Kidney tubule cell (primary cell): Measurements from ENCODE around the gene ATP6V0E1.
"Not testable (repeated sequence)": the region's sequence is repeated elsewhere in the genome, so short reads cannot be mapped to it uniquely, and the experiment has no call there.

Source experiments
- DNase-seq: peaks from one replicate; pipeline ENCODE4 v3.0.0-alpha.2; 2018; ENCODE audit warnings: low spot score

The ATP6V0E1 gene

DNA sequence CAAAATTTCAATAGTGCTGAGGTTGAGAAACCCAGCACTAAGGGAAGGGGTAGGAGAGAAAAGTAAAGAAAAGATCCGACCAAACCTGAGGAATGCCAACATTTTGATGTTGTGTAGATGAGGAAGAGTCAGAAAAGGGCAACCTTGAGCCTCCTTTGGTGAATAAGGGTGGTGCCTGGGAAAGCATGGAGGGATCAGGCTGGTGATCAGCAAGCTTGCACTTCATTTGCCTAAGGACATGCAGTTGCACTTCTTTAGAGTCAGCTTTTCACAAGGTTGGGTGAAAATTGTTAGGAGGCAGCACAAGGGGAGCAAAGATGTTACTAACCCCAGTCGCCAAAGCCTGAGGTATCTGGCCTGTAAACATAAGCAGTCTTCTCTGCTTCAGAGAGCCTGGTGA, 20.4 kb downstream of the ATP6V0E1 start:
- DNase-seq: no peak

DNA sequence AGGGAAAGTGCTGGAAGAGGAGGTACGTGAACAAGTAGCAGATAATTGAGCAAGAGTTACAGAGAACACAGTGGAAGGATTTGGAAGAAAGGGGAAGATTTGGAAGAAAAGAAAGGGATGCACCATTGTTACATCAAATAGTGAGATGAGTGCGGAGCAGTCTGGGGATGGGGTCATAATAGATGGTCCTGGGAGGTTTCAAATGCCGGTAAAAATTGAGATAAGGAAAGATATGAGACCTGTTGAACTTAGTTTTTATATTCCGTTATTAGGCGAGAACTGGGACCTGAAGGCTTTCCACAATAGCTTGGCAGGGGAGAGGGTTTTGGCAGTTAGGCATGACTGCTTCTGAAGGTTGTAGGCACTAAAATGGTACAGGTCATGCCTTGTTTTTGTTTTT, 20.9 kb downstream of the ATP6V0E1 start:
- DNase-seq: no peak

GRCh38 chr5:173010021-173010420, 26.4 kb downstream of the ATP6V0E1 start:
- peak; percentile 25 for DNase-seq

DNA sequence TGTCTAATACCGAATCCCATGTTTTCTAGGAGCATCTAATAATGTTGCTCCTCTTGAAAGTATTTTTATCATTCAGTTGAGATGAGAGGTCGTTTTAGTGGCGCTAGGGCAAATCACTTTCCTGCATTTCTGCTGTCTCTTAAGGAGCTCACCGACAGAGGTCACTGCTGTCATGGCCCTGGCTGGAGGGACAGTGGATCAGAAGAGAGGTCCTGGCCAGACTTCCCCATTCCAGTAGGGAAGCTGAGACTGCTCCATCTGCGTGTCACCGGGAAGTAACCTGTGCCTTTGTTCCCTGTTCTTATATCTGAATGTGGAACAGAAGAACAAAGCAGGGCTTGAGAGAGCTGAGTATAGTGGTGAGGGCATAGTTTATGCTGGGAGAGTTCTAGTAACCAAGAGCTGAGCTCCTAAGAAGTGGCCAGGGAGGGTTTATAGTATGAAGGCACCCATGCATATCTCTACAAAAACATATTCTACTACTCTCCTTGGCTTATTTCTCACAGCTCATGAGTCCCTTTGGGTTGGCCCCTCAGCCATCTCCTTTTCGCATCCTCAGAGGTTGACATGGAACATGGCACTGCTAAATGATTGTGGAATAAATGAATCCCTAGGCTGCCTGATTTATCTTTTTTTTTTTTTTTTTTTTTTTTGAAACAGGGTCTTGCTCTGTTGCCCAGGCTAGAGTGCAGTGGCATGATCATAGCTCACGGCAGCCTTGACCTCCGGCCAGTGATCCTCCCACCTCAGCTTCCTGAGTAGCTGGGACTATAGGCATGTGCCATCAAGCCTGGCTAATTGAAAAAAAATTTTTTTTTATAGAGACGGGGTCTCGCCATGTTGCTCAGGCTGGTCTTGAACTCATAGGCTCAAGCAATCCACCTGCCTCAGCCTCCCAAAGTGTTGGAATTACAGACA, 27.2 kb downstream of the ATP6V0E1 start:
- peak; percentile 79 for DNase-seq

- DNase-seq: no peak
These were observed 28.0 kb downstream of the ATP6V0E1 start for GRCh38 chr5:173011566-173011965.

- DNase-seq: no peak
These were observed 29.3 kb downstream of the ATP6V0E1 start for GRCh38 chr5:173012882-173013281.

- no peak for DNase-seq
These were observed 31.1 kb downstream of the ATP6V0E1 start for GRCh38 chr5:173014671-173015070.

DNA sequence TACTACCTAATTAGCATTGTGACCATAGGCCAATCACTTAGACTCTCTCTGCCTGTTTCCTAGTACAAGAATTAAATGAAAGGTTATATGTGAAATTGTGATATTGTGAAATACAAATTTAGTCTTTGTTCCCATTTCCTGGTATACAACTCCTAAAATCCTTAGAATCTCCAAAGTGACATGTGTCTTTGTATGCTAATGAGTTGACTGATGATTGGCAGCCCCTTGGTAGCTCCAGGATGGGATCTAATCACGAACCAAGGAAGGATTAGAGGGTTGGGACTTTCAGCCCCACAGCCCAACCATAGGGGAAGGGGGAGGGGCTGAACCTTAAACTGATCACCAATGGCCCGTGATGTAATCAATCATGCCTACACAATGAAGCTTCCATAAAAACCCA, 31.6 kb downstream of the ATP6V0E1 start:
- DNase-seq: no peak

- no peak for DNase-seq
These were observed 32.3 kb downstream of the ATP6V0E1 start for GRCh38 chr5:173015598-173016455.

DNA sequence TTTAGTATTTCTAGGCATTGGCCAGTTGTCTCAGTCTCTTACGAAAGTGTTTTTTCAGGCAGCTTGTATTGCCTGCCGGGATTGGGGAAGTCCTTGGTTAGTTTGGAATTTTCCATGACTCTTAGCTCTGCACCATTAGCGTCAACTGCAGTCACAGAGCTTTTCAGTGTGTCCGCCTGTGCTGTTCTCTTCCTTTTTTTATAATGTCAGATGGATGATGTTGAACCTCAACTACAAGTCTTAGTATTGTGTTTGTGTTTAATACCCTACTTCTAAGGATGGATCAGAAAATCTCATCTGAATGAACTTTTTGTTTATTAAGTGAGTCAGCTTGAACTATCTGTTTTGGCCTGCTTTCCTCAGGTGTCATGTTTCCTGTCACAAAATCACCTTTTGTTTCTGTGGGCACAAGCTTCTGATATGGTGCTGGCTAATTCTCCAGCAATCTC, 33.1 kb downstream of the ATP6V0E1 start:
- peak; percentile 65 for DNase-seq

DNA sequence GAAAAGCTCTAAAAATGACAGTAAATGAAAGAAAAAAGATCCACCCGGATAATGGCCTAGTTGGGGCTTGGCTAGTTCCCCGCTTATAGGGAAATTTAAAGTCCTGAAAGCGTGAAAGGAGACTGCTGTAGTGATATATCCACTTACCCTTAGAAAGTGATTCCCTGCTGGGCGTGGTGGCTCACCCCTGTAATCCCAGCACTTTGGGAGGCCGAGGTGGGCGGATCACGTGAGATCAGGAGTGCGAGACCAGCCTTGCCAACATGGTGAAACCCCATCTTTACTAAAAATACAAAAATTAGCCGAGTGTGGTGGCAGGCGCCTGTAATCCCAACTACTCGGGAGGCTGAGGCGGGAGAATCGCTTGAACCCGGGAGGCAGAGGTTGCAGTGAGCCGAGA, 33.5 kb downstream of the ATP6V0E1 start:
- not testable (repeated sequence) for DNase-seq

DNA sequence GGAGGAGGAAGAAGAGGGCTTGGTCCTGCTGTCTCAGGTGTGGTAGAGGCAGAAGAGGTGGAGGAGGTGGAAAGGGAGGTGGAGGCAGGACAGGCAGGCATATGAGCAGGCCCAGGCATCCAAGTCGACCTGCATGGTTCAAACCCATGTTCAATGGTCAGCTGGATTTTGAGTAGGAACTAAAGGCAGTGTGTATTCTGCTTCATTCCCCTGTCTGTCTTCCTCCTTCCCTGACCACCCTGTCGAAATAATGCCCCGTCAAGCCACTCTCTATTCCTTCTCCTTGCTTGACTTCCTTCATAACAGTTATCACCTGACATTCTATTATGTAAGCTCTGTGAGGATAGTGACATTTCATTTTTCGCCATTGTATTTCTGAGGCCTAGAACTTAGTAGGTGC, 34.8 kb downstream of the ATP6V0E1 start:
- no peak for DNase-seq

- no peak for DNase-seq
These were observed 36.6 kb downstream of the ATP6V0E1 start for GRCh38 chr5:173020154-173020581.

DNA sequence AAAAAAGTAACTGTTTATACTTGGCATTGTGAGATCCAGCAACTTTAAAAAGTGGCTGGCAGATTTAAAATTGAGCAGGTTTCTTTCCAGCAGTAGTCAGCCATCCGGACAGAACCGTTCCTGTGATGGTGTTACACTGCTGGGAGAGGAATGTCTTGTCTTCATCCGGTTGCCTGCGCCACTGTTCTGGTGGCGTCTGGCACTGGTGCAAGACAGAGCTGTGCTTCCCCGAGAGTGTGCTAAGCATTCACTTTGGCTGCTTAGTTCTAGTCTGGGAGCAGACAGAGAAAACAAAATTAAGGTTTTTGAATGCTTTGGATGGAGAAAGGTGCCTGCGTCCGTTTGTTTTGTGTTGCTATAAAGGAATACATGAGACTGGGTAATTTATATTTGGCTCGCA, 37.1 kb downstream of the ATP6V0E1 start:
- peak; percentile 37 for DNase-seq

DNA sequence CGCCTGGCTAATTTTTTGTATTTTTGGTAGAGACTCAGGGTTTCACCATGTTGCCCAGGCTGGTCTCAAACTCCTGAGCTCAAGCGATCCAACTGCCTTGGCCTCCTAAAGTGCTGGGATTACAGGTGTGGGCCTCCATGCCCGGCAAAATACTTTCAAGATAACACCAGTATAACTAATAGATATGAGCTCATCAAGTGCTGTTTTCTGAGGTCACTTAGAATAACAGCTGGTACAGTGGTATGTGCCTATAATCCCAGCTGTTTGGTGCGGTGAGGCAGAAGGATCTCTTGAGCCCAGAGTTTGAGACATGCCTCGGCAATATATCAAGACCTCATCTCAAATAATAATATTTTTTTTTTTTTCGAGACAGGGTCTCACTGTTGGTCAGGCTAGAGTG, 42.1 kb downstream of the ATP6V0E1 start:
- peak; percentile 11 for DNase-seq

- no peak for DNase-seq
These were observed 44.3 kb downstream of the ATP6V0E1 start for GRCh38 chr5:173027905-173028304.

GRCh38 chr5:173028811-173029327, 45.3 kb downstream of the ATP6V0E1 start:
- no peak for DNase-seq

DNA sequence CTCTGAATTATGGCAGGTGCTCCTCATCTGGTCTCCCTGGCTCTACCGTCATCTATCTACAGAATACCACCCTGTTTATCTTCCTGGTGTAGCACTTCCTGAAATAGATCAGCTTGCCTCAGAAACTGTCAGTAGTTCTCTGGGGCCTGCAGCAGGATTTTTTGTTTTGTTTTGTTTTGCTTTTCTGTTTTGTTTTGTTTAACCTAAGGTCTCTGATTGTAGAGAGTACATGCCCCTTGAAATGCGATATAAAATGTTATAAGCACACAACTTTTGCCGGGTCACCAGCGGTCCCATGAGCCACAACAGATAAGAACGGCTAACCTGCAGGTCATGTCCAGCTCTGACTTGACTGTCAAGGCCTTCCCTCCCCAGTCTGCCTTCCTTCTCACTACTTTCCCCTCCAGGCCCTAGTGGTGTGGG, 45.9 kb downstream of the ATP6V0E1 start:
- DNase-seq: no peak

GRCh38 chr5:173032096-173032495, 48.5 kb downstream of the ATP6V0E1 start:
- not testable (repeated sequence) for DNase-seq

- no peak for DNase-seq
These were observed 49.2 kb downstream of the ATP6V0E1 start for GRCh38 chr5:173032730-173033129.

GRCh38 chr5:173033923-173034322, 50.4 kb downstream of the ATP6V0E1 start:
- DNase-seq: no peak

DNA sequence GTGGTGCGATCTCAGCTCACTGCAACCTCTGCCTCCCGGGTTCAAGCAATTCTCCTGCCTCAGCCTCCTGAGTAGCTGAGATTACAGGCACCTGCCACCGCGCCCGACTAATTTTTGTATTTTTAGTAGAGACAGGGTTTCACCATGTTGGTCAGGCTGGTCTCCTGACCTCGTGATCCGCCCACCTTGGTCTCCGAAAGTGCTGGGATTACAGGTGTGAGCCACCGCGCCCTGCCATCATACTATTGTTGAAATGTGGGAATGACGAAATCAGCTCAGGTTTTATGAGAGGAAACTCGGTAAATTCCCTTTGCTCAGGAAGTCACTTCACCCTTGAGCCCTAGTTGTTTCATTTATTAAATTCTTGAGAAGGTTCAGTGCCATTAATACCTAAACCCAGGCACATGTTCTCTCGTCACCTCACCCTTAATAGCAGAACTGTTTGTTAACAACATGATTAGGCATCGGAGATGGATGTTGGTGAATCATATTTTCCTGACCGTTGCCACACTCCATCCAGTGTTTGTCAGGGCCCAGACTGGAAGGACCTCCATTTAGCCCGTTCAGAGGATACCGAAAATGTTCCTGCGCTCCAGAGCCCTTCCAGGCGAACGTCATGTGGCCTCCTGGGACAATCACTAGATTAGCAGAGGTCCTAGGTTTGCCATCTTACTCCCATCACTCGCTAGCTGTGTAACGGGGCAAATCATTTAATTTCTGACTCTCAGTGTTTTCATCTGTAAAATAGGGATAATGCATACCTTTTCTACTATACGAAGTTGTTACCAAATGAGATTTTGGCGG, 52.5 kb downstream of the ATP6V0E1 start:
- peak; percentile 87 for DNase-seq
